ENCODE data around the gene XAF1.
A peak's percentile ranks its signal among the peaks of the same experiment; 100 is the strongest.
"Not testable (repeated sequence)": the region's sequence is repeated elsewhere in the genome, so short reads cannot be mapped to it uniquely, and the experiment has no call there.

XAF1 gene

GRCh38 chr17:6755731-6756184 is at the start of gene XAF1:
XAF1 (plus strand) TSS chr17:6756046; CDS start chr17:6756079, 33 bp downstream.
- peak; percentile 66 to 72 for DNase-seq

DNA sequence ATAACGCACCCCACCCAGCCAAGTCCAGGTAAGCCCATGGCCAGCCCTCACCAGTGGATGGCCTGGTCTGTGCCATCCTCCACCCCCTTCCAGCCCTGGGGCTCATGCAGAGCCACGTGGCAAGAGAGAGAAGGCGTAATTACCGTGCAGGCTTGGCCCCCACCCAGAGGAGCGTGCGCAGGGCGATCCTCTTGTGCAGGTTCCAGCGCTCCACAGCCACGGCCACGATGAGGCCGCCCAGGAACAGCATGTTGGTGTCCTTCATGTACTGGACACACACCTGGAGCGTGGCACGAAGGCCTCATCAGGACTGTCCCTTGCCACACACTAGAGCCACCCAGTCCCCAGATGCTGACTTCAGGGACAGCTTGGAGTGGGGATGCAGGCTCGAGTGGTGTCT is 49.3 kb upstream of the XAF1 start:
- no peak for DNase-seq

- DNase-seq = no peak
Measured at GRCh38 chr17:6706996-6707395, 48.9 kb upstream of the XAF1 start.

DNA sequence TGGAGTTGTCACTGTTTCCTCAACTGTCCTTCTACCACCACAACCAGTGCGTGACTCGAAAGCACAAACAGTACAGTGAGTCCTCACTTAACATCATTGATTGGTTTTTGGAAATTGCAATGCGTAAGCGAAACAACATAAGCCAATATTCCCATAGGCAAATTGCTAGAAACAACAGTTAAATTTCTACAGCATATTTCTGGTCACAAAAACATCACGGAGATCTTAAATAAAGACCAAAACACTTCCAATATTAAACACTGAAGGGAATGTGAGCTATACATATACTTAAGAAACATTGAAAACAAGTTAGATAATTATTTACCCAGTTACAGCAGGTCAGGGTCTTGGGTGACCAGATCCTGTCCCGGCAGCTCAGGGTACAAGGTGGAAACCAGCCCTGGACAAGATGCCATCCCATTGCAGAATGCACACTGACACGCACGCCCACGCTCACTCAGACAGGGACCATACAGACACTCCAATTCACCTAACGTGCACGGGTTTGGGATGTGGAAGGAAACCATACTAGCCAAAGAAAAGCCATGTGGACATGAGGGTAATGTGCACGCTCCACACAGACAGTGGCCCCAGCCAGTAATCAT is 47.4 kb upstream of the XAF1 start:
- DNase-seq = no peak

- DNase-seq = no peak
Measured at GRCh38 chr17:6710317-6710716, 45.5 kb upstream of the XAF1 start.

- DNase-seq = no peak
Measured at GRCh38 chr17:6711081-6711674, 44.7 kb upstream of the XAF1 start.

- DNase-seq = no peak
Measured at GRCh38 chr17:6711681-6712057, 44.2 kb upstream of the XAF1 start.

GRCh38 chr17:6712058-6712853 is 43.6 kb upstream of the XAF1 start:
- DNase-seq = no peak

GRCh38 chr17:6712854-6713129 is 43.1 kb upstream of the XAF1 start:
- no peak for DNase-seq

DNA sequence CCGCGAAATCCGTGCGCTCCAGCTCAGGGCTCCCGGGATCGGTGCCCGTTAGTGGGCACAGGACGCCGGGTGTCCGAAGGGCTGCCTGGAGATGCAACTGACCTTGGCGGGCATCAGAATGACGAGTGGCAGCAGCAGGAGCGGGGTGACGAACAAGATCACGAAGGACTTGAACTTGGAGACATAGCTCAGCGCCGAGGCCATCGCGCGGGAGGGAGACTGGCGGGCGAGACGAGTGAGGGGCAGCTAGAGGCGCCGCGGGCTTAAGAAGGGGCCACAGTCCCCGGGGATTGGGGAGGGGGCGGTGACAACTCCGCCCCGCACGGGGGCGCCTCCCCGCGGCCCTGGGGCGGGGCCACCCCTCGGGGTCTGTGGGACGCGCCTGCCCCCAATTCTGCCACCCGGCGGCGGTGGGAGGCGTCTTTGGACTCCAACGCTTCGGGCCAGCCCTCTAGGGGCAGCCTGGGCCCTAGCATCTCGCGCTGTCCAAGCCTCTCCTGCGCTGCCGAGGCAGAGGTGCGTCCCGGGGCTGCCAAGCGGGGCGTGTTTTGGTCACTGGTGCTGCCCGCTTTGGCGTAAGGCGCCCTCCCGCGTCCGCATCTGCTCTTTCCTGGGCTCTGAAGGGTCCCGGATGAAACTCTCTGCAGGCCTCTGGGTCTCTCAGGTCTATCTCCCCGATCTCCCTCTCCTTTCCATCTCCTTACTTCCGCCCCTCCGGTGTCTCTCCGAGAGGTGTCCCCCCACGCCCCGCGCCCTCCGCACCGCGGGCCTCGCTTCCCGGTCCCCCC is 42.5 kb upstream of the XAF1 start, which contains the start of gene SLC13A5:
TSS of gene SLC13A5 (minus strand) at position 240 of the 788 bp plus-strand sequence. CDS start at position 204, 36 bp downstream.
- DNase-seq = no peak

DNA sequence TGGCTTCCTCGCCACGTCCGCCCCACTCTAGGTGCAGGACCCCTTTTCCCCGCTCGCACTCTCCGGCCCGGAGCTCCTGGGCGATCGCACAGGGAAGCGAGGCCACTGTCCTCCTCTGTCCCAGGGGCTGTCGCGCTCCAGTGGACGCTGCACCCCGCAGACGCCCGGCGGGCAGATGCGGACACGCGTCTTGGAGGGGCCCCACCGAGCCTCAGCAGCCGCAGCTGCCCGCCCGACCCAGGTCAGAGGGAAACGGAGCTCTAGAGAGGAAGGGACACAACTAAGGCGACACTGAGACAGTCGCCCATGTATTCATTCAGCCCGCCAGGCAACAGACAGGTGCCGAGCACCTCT is 42.0 kb upstream of the XAF1 start:
- no peak for DNase-seq

GRCh38 chr17:6714315-6714874 is 41.5 kb upstream of the XAF1 start:
- no peak for DNase-seq

DNA sequence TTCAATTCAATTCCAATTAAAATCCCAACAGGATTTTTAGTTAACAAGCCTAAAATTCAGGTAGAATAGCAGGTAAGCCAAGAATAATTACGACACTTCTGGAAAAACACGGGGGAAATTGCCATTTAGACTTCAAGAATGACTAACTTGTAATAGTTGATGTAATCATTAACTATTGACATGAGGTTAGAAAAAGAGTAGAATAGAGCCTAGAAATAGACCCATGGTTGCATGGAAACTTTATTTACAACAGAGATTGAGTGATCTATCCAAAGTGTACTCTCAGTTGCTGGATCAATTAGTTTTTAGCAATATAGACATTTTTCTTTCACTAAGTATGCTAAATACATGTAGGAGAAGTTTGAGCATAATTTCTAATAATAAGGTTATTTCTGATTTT is 39.1 kb upstream of the XAF1 start:
- DNase-seq = no peak

DNA sequence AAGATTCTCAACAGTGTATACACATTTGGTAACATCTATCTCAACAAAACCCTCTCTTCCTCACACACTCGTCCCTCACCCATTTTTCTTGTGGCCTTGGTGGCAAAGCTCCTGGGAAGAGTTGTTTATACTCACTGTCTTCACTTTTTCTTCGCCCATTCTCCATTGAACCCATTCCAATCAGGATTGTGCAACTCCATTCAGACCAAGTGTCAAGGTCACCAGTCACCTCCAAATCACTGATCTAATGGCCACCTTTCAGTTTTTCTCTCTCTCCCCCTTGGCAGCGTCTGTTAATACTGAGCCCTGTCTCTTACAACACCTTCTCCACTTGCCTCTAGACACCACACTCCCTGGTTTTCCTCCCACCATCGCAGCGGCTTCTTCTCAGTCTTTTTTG is 34.1 kb upstream of the XAF1 start:
- DNase-seq = no peak

DNA sequence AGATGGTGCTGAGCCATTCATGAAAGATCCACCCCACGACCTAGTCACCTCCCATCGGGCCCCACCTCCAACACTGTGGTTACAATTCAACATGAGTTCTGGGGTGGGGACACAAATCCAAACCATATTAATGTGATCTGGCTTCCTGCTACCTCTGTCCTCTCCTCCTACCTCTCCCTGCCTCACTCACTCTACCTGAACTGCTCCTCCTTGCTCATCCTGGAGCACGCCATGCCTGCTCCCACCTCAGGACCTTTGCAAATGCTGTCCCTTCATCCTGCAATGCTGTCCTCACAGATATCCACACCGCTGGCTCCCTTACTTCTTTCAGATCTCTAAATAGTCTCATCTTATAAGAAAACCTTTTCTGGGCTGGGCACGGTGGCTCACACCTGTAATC is 31.8 kb upstream of the XAF1 start:
- DNase-seq = no peak

DNA sequence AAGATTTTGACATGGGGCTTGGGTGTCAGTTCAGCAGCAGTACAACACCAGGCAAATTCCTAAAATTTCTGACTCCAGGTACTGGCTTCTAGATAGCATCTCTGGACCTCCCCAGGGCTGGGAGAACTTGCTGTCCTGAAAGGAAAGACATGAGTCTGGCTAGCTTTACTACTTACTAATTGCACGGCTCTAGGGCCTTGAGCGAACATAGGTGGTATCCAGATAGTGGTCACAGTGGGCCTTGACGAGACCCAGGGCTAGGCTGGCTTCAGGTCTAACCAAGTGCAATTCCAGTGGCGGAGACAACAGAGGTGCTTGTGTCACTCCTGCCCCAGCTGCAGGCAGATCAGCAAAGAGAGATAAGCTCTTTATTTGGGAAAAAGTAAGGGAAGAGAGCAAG is 26.3 kb upstream of the XAF1 start:
- DNase-seq = no peak

DNA sequence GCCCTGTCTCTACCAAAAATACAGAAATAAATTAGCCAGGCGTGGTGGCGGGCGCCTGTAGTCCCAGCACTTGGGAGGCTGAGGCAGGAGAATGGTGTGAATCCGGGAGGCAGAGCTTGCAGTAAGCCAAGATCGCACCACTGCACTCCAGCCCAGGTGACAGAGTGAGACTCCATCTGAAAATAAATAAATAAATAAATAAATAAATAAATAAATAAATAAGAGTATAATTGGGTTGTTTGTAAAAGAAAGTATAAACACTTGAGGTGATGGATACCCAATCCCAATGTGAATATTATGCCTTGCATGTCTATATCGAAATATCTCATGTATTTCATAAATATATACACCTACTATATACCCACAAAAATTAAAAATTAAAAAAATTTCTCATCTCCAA is 9.2 kb upstream of the XAF1 start:
- not testable (repeated sequence) for DNase-seq

GRCh38 chr17:6748617-6749016 is 7.2 kb upstream of the XAF1 start:
- no peak for DNase-seq

DNA sequence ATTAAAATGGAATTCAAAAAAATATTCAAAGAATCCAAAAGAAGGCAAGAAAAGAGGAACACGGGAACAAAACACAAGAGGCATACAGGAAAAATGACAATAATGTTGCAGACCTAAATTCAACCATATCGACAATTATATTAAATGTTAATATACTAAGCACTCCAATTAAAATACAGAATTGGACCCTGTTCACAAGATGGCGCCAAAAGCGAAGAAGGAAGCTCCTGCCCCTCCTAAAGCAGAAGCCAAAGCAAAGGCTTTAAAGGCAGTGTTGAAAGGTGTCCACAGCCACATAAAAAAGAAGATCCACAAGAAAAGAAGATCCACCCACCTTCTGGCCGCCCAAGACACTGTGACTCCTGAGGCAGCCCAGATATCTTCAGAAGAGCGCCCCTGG is 6.3 kb upstream of the XAF1 start:
- peak in 1 of 2 donors; percentile 5 for DNase-seq

DNA sequence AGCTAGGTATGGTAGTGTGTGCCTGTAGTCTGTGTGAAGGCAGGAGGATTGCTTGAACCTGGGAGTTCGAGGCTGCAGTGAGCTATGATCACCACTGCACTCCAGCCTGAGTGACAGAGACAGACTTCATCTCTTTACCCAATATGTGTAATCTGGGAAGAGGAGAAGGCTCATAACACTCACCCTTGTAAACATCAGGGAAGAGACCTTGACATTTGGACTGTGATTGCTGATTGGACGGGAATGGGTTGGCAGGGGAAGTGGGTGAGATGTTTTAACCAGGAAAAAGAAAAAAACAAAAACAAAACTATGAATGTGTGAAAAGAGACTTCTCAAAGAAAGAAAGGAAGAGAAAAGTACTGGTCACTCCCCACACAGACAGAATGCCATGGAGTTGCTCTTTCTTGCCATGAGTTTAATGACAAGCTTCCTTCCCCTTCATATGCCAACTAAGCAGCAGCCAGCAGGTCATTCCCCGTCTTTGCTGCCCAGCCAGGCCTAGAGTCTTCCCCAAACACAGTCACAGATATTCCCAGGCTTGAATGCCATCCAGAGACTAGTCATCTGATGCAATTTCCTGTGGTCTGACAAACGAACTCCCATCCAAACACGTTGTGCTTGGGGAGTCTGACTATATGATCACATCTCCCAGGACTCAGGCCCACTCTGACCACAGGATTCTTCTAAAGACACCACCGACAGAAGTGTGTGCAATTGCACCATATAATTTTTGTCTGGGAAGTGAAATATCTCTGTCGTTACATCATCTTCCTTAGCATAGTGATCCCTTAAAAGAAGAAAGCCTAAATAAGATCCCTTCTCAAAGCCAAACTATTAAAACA is 3.6 kb upstream of the XAF1 start:
- no peak for DNase-seq

GRCh38 chr17:6753006-6753445 is 2.8 kb upstream of the XAF1 start:
- no peak for DNase-seq

DNA sequence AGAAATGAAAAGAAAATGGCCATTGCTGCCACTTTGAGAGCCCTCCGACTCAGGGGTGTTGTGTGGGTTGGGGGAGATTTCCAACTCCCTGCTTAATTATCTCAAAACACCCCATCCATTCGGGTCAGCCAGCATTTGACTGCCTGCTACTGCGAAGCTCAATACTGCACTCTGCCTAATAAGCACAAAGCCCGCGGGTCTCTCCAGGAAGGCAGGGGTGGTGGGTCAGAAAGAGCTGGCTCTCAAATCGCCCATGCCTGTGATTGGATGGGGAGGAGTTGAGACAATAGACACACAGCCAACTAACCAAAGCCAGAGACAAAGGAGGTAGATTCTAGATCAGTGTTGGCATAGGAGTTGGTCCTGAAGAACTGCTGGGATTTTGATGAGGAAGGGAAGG is 2.3 kb upstream of the XAF1 start:
- no peak for DNase-seq
